ENCODE data around the gene RALGPS2. TPM values are rescaled to one million over a fixed set of nuclear protein-coding genes. Genes with fewer than 3 reads are reported as not detected.

Gene RALGPS2
- total RNA-seq, 1 donor from 2014 or later, result 24.7 TPM

- no peak for DNase-seq (ENCODE audit: low read depth, low spot score)
Measured at GRCh38 chr1:178962853-178963711, 238.0 kb downstream of the RALGPS2 start.

DNA sequence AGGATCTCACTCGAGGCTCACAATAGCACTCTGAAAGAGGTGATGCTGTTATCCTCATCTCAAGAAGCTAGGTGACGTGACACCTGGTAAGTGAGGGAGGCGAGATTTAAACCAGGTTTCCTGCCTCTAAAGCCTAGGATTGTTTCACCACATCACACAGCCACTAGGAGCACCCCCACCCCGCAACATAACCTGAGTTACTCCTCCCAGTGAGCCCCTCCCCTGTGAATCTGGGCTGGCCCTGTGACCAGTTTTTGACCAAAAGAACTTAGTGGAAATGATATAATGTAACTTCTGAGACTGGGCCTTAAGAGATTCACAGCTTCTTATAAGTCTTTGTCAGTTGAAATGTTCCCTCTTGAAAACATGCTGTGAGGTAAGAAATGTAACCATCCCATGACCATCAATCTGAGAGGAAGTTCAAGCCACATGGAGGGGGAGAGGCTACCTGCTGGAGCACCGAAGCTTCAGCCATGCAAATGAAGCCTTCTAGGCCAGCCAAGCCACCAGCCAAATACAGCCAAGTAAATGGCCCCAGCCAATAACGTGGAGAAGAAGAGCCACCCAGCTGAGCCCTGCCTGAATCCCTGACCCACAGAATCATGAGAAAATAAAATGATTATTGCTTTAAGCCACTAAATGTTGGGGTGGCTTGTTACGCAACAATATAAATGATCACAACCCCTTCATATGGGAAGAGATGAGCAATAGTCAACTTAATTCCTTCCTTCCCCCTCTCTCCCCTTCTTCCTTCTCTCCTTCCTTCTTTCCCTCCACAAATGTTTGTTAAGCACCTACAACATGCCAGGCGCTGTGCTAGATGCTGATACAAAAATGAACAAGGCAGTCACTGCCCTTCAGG, 239.7 kb downstream of the RALGPS2 start:
- DNase-seq (ENCODE audit: low read depth, low spot score), result no peak

DNA sequence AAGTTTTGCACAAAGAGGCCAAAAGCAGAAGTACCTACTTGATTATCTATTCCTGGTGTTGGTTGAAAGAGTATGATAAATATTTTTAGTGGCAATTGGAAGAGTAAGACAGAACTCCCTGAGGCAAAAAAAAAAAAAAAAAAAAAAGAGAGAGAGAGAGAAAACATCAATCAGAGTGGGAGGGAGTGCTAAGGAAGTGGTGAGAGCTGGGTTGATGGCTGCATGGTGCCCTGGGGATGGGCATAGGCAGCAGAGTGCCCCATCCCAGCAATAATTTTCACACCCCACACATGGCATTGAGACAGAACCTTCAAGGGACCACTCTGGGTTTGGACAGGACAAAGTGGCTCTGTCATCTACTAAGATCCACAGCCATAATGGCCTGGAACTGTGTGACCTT, 241.3 kb downstream of the RALGPS2 start:
- no peak for DNase-seq (ENCODE audit: low read depth, low spot score)

DNA sequence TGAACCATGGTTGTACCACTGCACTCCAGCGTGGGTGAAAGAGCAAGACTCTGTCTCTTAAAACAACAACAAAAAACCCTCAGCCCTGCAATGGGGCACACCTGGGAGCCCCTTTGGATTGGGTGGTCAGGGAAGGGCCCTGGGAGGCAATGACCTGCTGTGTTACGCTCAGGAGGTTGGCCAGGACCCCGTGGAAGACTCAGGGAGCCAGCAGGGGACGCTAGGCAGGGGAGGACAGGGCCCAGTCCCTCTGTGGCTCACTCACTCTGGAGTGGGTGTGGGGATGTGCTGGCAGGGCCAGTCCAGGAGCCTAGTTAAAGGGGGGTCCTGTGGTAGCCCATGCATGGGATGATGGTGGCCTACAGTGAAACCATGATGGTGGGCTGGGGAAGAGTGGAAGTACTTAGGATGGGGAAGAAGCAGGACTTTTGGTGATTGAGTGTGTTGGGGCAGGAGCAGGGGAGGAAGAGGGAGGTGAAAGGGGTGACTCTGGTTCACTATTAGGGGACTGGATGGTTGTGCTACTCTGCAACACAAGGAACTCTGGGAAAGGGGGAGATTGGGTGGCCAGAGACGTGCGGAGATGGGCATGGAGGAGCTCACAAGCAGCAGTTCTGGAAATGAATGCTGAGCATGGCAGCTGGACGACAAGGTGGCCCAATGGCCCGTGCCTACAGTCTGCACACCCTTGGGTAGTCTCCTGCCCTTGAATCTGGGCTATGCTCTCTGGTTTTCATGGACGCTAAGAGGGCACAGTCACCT, 244.4 kb downstream of the RALGPS2 start:
- DNase-seq (ENCODE audit: low read depth, low spot score), result no peak

DNA sequence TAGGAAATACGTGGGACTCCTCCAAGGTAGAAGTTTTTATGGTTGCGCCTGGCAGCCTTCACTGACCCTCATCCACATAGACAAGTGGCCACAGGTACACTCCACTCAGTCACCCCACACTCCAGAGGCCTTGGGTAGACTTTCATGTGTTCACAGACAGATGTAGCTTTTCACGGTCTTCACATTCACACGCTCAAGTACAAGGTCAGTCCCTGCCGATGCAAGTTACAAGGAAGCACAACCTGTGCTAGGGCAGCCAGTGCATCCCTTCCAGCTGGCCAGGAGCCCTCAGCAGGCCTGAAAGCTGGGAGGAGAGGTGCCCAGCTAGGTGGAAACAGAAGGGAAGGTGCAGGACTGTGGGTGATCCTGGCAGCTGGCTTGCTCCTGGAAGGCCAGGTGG, 245.1 kb downstream of the RALGPS2 start:
- no peak for DNase-seq (ENCODE audit: low read depth, low spot score)

Other genes with a start within 250 kb of the RALGPS2 start
- not detected in 2 replicates for gene CLEC20A, start 228.3 kb upstream of the RALGPS2 start, total RNA-seq
- not detected in 2 replicates for gene TEX35, start 212.1 kb upstream of the RALGPS2 start, total RNA-seq
- under 0.01 TPM in 1 of 2 replicates, not detected in the other for gene ANGPTL1, start 145.8 kb downstream of the RALGPS2 start, total RNA-seq

All from pulmonary artery endothelial cell (primary cell).